CD14-positive monocyte (primary cell): ENCODE results near the gene COQ6. TPM values are rescaled to one million over a fixed set of nuclear protein-coding genes. Genes with fewer than 3 reads are reported as not detected.
A peak's percentile ranks its signal among the peaks of the same experiment; 100 is the strongest.

Source experiments
- DNase-seq, 3 donors: peaks; one replicate each; pipeline ENCODE4 v3.0.0-alpha.2; 2011 to 2022
- H2AFZ ChIP-seq: 2 replicates; pipeline ENCODE4 v1.6.0; 2012; ENCODE audit warnings: mild to moderate bottlenecking, low read depth, low read length, inconsistent platforms; ENCODE audit not compliant: insufficient read depth, poor library complexity, severe bottlenecking
- H3K27ac ChIP-seq, 2 donors: 1 replicate in 1 of 2; 2 replicates in 1 of 2; pipeline ENCODE4 v1.5.1; 2012 to 2013; ENCODE audit warnings: low read length in 2 of 2, control low read depth in 1 of 2, inconsistent platforms in 1 of 2, low read depth in 1 of 2, mild to moderate bottlenecking in 1 of 2
- H3K27me3 ChIP-seq, 2 donors: one replicate each; pipeline versions ENCODE4 v1.6.0 to v1.6.1; 2011 to 2013; ENCODE audit warnings: low read length in 2 of 2; ENCODE audit not compliant: control insufficient read depth in 2 of 2, insufficient read depth in 2 of 2
- H3K36me3 ChIP-seq, 2 donors: replicated peaks in 1 of 2; 1 replicate in 1 of 2; 2 replicates in 1 of 2; pipeline versions ENCODE4 v1.5.1 to v1.6.1; 2012 to 2013; ENCODE audit warnings: low read length in 2 of 2, control low read depth in 1 of 2, inconsistent platforms in 1 of 2, mild to moderate bottlenecking in 1 of 2; ENCODE audit not compliant: insufficient read depth in 2 of 2, control insufficient read depth in 1 of 2
- H3K4me1 ChIP-seq, 2 donors: 1 replicate in 1 of 2; 2 replicates in 1 of 2; pipeline versions ENCODE4 v1.5.1 to v1.6.1; 2012 to 2013; ENCODE audit warnings: low read length in 2 of 2, control low read depth in 1 of 2, inconsistent platforms in 1 of 2, mild to moderate bottlenecking in 1 of 2, moderate library complexity in 1 of 2; ENCODE audit not compliant: insufficient read depth in 2 of 2, control insufficient read depth in 1 of 2
- H3K4me2 ChIP-seq: replicated peaks from 2 replicates; pipeline ENCODE3; 2012; ENCODE audit warnings: low read length, moderate library complexity, mild to moderate bottlenecking; ENCODE audit not compliant: poor library complexity, severe bottlenecking; ENCODE audit errors: extremely low read depth
- H3K4me3 ChIP-seq, 3 experiments: fragments of 200-600 bp in 1 of 3; sonication (generic) in 1 of 3; replicated peaks in 1 of 3; 1 replicate in 2 of 3; 2 replicates in 1 of 3; pipeline ENCODE4 v1.5.1; 2011 to 2013; ENCODE audit warnings: low read length in 3 of 3, mild to moderate bottlenecking in 3 of 3, control low read depth in 2 of 3, low read depth in 2 of 3, inconsistent platforms in 1 of 3, moderate library complexity in 1 of 3
- H3K79me2 ChIP-seq: 2 replicates; pipeline ENCODE4 v1.6.0; 2012; ENCODE audit warnings: mild to moderate bottlenecking, control low read depth, inconsistent platforms, low read length, moderate library complexity; ENCODE audit not compliant: insufficient read depth
- H3K9ac ChIP-seq: 2 replicates; pipeline ENCODE4 v1.6.0; 2017; ENCODE audit warnings: low read length, mild to moderate bottlenecking; ENCODE audit not compliant: insufficient read depth, poor library complexity, severe bottlenecking
- H3K9me3 ChIP-seq, 2 donors: replicated peaks in 1 of 2; 1 replicate in 1 of 2; 2 replicates in 1 of 2; pipeline versions ENCODE4 v1.5.1 to v1.6.1; 2012 to 2013; ENCODE audit warnings: low read length in 2 of 2, control low read depth in 1 of 2; ENCODE audit not compliant: control insufficient read depth in 1 of 2, insufficient read depth in 1 of 2
- H4K20me1 ChIP-seq: 2 replicates; pipeline ENCODE4 v1.6.0; 2012; ENCODE audit warnings: mild to moderate bottlenecking, low read length, control low read depth, moderate library complexity; ENCODE audit not compliant: insufficient read depth
- H3K27ac Mint-ChIP-seq, 7 donors: one replicate each; pipeline ENCODE4 v1.8.0; 2020; ENCODE audit warnings: mild to moderate bottlenecking in 7 of 7, mixed read lengths in 7 of 7, moderate library complexity in 6 of 7, inconsistent platforms in 2 of 7
- H3K27me3 Mint-ChIP-seq, 3 donors: one replicate each; pipeline ENCODE4 v1.8.0; 2021 to 2022; ENCODE audit warnings: low read depth in 3 of 3, mild to moderate bottlenecking in 3 of 3, mixed read lengths in 3 of 3, moderate library complexity in 3 of 3, inconsistent platforms in 1 of 3
- H3K36me3 Mint-ChIP-seq, 2 donors: one replicate each; pipeline ENCODE4 v1.8.0; 2020; ENCODE audit warnings: mixed read lengths in 2 of 2, inconsistent platforms in 1 of 2, mild to moderate bottlenecking in 1 of 2
- H3K4me1 Mint-ChIP-seq: one replicate; pipeline ENCODE4 v1.8.0; 2020; ENCODE audit warnings: mild to moderate bottlenecking, mixed read lengths
- H3K4me3 Mint-ChIP-seq, 2 donors: one replicate each; pipeline ENCODE4 v1.8.0; 2020; ENCODE audit warnings: mild to moderate bottlenecking in 2 of 2, mixed read lengths in 2 of 2, moderate library complexity in 1 of 2
- H3K9me3 Mint-ChIP-seq, 7 donors: one replicate each; pipeline ENCODE4 v1.8.0; 2020 to 2022; ENCODE audit warnings: mixed read lengths in 7 of 7, mild to moderate bottlenecking in 6 of 7, moderate library complexity in 6 of 7, inconsistent platforms in 2 of 7
- WGBS: methylation state at CpG from one replicate; pipeline ENCODE4 v1.1.5; 2013; ENCODE audit warnings: missing lambda C conversion rate; ENCODE audit not compliant: insufficient coverage; 5-methylcytosine and 5-hydroxymethylcytosine counted together
- intact Hi-C, 2 donors: fragments of 100-400 bp; cut with micrococcal nuclease; formaldehyde crosslinking; loops; one replicate each; pipeline versions ENCODE4 v1.15.0 to v1.15.1; 2023
- polyA plus RNA-seq, 3 donors: library from polyadenylated mRNA; depleted of rRNA in 1 of 3; unstranded in 2 of 3; stranded (reverse) in 1 of 3; fragments of 300-500 nt in 2 of 3; fragments of >200 nt in 1 of 3; fragmentation: Illumina TruSeq in 2 of 3; gene quantifications; 1 replicate in 2 of 3; 2 replicates in 1 of 3; pipeline ENCODE4 v1.2.3, GENCODE V29; 2012 to 2021
- TF ChIP-seq, protein P1 (sequence below): fragments of 200-600 bp; IDR thresholded peaks from one replicate; pipeline ENCODE4 v1.8.0; 2022; ENCODE audit warnings: antibody characterized with exemption, mild to moderate bottlenecking

COQ6 gene
- polyA plus RNA-seq, 3 donors: 14.1 to 21.1 (median 14.6) TPM

DNA sequence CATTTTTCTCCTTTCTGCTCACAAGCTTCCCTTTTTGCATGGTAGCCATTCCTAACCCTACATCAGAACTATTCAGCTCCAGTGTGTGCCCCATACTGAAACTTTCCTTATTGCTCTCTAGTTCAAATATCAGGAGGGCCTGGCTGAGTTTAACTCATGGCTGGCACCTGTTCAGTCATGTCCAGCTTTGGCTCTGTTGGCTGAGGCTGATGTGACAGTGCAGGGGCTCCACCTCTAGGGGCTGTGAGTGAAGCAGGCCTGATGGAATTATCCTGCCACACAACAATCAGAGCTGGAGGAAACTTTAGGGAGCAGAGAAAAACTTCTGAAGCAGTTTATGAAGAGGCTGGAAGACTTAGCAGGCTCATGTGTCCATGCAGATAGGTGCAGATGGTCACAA lies 8.5 kb downstream of the COQ6 start:
- Mint-ChIP-seq H3K4me1 (no peaks in the 10 kb centered on the region), H3K27ac (peak overlapping the region in 2 of 7 donors; percentile 20 to 69), H3K4me3 (no peak overlapping the region), H3K36me3 (peaks cover 83 to 90% of the 10 kb centered on the region in 2 donors), H3K27me3 (no peaks in the 10 kb centered on the region), H3K9me3 (no peaks in the 10 kb centered on the region)
- H3K9ac ChIP-seq: no peak overlapping the region
- H3K4me2 ChIP-seq: no peak overlapping the region
- H3K27me3 ChIP-seq: no peaks in the 10 kb centered on the region
- peaks cover 83 to 97% of the 10 kb centered on the region in 2 donors for H3K36me3 ChIP-seq
- no peaks in the 10 kb centered on the region for H3K79me2 ChIP-seq
- H2AFZ ChIP-seq: no peak overlapping the region
- H3K9me3 ChIP-seq: no peaks in the 10 kb centered on the region
- DNase-seq: no peak
- H4K20me1 ChIP-seq: no peaks in the 10 kb centered on the region
- intact Hi-C loops: no loop called here
- TF ChIP-seq, protein P1, sequence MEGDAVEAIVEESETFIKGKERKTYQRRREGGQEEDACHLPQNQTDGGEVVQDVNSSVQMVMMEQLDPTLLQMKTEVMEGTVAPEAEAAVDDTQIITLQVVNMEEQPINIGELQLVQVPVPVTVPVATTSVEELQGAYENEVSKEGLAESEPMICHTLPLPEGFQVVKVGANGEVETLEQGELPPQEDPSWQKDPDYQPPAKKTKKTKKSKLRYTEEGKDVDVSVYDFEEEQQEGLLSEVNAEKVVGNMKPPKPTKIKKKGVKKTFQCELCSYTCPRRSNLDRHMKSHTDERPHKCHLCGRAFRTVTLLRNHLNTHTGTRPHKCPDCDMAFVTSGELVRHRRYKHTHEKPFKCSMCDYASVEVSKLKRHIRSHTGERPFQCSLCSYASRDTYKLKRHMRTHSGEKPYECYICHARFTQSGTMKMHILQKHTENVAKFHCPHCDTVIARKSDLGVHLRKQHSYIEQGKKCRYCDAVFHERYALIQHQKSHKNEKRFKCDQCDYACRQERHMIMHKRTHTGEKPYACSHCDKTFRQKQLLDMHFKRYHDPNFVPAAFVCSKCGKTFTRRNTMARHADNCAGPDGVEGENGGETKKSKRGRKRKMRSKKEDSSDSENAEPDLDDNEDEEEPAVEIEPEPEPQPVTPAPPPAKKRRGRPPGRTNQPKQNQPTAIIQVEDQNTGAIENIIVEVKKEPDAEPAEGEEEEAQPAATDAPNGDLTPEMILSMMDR: no peak
- no peak overlapping the region for H3K4me3 ChIP-seq
- H3K4me1 ChIP-seq: no peaks in the 10 kb centered on the region
- no peak overlapping the region for H3K27ac ChIP-seq

DNA sequence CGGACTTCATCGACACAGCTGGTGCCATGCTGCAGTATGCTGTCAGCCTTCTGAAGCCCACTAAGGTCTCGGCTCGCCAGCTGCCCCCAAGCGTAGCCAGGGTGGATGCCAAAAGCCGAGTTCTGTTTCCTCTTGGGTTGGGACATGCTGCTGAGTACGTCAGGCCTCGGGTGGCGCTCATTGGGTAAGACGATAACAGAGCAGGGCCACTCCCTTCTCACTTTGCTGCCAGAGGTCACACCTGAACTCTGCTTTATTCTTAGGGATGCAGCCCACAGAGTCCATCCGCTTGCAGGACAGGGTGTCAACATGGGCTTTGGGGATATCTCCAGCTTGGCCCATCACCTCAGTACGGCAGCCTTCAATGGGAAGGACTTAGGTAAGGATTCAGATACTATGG lies 11.1 kb downstream of the COQ6 start:
- Mint-ChIP-seq H3K36me3 (peaks cover 76 to 80% of the 10 kb centered on the region in 2 donors), H3K9me3 (no peaks in the 10 kb centered on the region), H3K4me1 (no peaks in the 10 kb centered on the region), H3K27ac (peak overlapping the region in 1 of 7 donors; percentile 20), H3K27me3 (no peaks in the 10 kb centered on the region), H3K4me3 (no peak overlapping the region)
- Histone ChIP-seq H3K36me3 (peaks cover 66 to 96% of the 10 kb centered on the region in 2 donors), H3K4me1 (no peaks in the 10 kb centered on the region), H3K9me3 (no peaks in the 10 kb centered on the region), H3K79me2 (no peaks in the 10 kb centered on the region), H3K27ac (no peak overlapping the region), H3K9ac (no peak overlapping the region), H3K27me3 (no peaks in the 10 kb centered on the region), H3K4me2 (no peak overlapping the region), H2AFZ (no peak overlapping the region), H3K4me3 (no peak overlapping the region), H4K20me1 (no peaks in the 10 kb centered on the region)
- WGBS: 93% methylated on average over 12 of the region's 12 CpGs
- TF ChIP-seq, protein P1: no peak
- intact Hi-C loops: no loop called here
- no peak for DNase-seq
